ENCODE results near the gene GPR146. TPM values are rescaled to one million over a fixed set of nuclear protein-coding genes. Genes with fewer than 3 reads are reported as not detected.

Gene GPR146
- total RNA-seq, 1 experiment from 2014 or later, result 0.92 TPM

DNA sequence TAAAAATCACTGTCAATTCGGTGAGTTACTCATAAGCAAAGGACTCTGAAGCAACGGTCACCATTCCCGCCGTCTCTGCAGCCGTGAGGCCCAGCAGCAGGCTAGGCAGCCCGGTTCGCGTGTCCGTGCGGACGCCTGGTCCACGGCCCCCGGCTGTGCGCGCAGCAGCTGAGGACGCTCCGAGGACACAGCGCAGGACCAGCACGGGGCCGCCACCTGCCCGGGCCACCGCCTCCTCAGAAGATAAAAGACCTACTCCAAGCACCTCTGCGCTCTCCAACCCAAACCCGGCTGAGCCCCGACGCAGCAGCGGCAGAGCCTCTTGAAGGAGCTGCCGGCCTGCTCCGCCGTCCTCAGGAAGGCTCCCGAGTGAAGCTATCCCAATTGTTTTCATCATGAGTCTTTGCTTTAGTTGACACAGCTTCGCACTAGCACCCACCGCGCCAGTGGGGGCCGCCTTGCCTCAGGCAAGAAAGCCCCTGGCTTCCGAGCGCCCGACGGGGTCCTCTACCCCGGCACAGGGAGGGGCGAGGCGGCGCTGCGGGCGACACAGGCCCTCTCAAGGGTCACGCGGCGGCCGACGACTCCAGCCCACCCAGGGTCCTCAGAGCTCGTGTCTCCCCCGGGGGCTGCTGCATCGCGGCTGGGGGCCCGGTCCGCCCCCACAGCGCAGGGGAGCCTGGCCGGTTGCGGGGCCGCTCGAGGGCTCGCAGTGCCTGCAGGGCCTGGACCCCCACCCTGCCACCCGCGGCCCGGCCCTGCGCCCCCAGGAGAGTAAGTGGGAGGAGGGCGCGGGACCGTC is 16.9 kb upstream of the GPR146 start:
- H3K36me3 Mint-ChIP-seq, result peaks cover 3% of the 10 kb centered on the region; the same call in 1 of the 2 replicates
- TF ChIP-seq ZNF423 (CRISPR knock-in tag; IDR thresholded peaks at IDR 0.05) (peak; percentile 7; the same call in 1 of the 2 replicates), FOXP1 (CRISPR knock-in tag; IDR thresholded peaks at IDR 0.05; ENCODE audit: borderline replicate concordance) (peak; percentile 11; the same call in 1 of the 2 replicates)
- TF ChIP-seq, protein P1, sequence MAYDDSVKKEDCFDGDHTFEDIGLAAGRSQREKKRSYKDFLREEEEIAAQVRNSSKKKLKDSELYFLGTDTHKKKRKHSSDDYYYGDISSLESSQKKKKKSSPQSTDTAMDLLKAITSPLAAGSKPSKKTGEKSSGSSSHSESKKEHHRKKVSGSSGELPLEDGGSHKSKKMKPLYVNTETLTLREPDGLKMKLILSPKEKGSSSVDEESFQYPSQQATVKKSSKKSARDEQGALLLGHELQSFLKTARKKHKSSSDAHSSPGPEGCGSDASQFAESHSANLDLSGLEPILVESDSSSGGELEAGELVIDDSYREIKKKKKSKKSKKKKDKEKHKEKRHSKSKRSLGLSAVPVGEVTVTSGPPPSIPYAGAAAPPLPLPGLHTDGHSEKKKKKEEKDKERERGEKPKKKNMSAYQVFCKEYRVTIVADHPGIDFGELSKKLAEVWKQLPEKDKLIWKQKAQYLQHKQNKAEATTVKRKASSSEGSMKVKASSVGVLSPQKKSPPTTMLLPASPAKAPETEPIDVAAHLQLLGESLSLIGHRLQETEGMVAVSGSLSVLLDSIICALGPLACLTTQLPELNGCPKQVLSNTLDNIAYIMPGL (CRISPR knock-in tag; IDR thresholded peaks at IDR 0.05), result peak; percentile 36; the same call in 1 of the 2 replicates
- TF ChIP-seq, protein P2, sequence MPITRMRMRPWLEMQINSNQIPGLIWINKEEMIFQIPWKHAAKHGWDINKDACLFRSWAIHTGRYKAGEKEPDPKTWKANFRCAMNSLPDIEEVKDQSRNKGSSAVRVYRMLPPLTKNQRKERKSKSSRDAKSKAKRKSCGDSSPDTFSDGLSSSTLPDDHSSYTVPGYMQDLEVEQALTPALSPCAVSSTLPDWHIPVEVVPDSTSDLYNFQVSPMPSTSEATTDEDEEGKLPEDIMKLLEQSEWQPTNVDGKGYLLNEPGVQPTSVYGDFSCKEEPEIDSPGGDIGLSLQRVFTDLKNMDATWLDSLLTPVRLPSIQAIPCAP (CRISPR knock-in tag; IDR thresholded peaks at IDR 0.05), result no peak
- ChIA-PET CTCF (interaction anchor here (0.6 to 3.1 kb wide), 6 partner anchors 17 to 69 kb away, joined by 3 to 22 read pairs (median 4); partner anchors contain the start of gene GPR146), POLR2A (interaction anchor here (1.3 kb wide), 1 partner anchor 15 kb away, joined by 3 read pairs; no protein-coding TSS in a partner anchor)
- H3K4me3 Mint-ChIP-seq, result peak overlapping the region; percentile 63
- H3K27ac Mint-ChIP-seq, result peak overlapping the region; percentile 86
- ATAC-seq (peak; percentile 5; the same call in 1 of the 2 replicates), DNase-seq (ENCODE audit: low spot score) (no peak)
- H3K9me3 Mint-ChIP-seq, result no peaks in the 10 kb centered on the region
- no peaks in the 10 kb centered on the region for H3K27me3 Mint-ChIP-seq (ENCODE audit: low read depth)
- H3K4me1 Mint-ChIP-seq, result peaks cover 7% of the 10 kb centered on the region; the same call in 1 of the 2 replicates

DNA sequence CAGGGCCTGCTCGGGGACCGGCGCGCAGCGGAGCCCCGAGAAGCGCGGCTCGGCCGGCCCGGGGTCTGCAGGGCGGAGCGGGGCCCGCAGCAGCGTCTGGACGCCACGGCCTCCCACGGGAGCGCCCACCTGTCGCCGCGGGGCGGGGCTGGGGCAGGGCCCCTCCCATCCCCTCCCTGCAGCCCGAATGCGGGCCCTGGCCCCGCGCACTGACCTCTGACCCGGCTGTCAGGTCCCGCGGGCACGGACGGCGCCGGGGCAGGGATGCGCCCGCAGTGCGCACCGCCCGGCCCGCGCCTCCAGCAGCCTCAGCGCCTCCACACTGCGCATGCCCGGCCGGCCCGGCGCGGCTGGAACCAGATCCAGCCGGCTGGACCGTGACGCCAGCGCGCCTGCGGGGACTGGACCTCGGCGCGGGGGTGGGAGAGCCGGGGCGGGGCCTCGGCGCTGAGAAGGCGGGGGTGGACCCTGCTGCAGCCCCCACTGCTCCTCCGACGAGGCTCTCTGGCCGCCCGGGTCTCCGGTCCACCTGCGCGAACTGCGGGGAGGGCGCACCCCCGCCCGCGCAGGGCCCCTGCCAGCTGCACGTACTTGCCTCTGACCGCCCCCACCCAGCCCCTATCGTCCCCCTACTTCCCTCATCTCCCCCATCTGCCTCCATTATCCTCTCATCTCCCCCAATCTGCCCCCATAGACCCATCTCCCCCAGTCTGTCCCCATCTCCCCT is 16.1 kb upstream of the GPR146 start:
- H3K27ac Mint-ChIP-seq, result no peak overlapping the region
- H3K27me3 Mint-ChIP-seq (ENCODE audit: low read depth), result no peaks in the 10 kb centered on the region
- ChIA-PET CTCF (interaction anchor here (0.6 to 3.1 kb wide), 7 partner anchors 16 to 70 kb away, joined by 3 to 22 read pairs (median 4); partner anchors contain the start of gene GPR146), POLR2A (interaction anchor here (1.3 kb wide), 1 partner anchor 16 kb away, joined by 3 read pairs; no protein-coding TSS in a partner anchor)
- H3K36me3 Mint-ChIP-seq, result peaks cover 3% of the 10 kb centered on the region; the same call in 1 of the 2 replicates
- DNase-seq (ENCODE audit: low spot score), result peak; percentile 86
- no peak overlapping the region for H3K4me3 Mint-ChIP-seq
- H3K4me1 Mint-ChIP-seq, result peaks cover 7% of the 10 kb centered on the region; the same call in 1 of the 2 replicates
- H3K9me3 Mint-ChIP-seq, result no peaks in the 10 kb centered on the region
- TF ChIP-seq ZNF219 (CRISPR knock-in tag; IDR thresholded peaks at IDR 0.05; ENCODE audit: borderline replicate concordance) (no peak), FOXP1 (CRISPR knock-in tag; IDR thresholded peaks at IDR 0.05; ENCODE audit: borderline replicate concordance) (0 out of 2 replicates have a peak, but pooled peaks have one; percentile 10), MYBL2 (CRISPR knock-in tag; IDR thresholded peaks at IDR 0.05) (0 out of 2 replicates have a peak, but pooled peaks have one; percentile 29), ETV6 (CRISPR knock-in tag; IDR thresholded peaks at IDR 0.05) (0 out of 2 replicates have a peak, but pooled peaks have one; percentile 54), SP1 (CRISPR knock-in tag; conservative IDR thresholded peaks at IDR 0.05) (peak; percentile 38; the same call in 1 of the 2 replicates), KAT7 (CRISPR knock-in tag; IDR thresholded peaks at IDR 0.05; ENCODE audit: borderline replicate concordance) (0 out of 2 replicates have a peak, but pooled peaks have one; percentile 11)
- TF ChIP-seq, protein P3, sequence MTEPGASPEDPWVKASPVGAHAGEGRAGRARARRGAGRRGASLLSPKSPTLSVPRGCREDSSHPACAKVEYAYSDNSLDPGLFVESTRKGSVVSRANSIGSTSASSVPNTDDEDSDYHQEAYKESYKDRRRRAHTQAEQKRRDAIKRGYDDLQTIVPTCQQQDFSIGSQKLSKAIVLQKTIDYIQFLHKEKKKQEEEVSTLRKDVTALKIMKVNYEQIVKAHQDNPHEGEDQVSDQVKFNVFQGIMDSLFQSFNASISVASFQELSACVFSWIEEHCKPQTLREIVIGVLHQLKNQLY (CRISPR knock-in tag; IDR thresholded peaks at IDR 0.05), result no peak
- TF ChIP-seq, protein P4, sequence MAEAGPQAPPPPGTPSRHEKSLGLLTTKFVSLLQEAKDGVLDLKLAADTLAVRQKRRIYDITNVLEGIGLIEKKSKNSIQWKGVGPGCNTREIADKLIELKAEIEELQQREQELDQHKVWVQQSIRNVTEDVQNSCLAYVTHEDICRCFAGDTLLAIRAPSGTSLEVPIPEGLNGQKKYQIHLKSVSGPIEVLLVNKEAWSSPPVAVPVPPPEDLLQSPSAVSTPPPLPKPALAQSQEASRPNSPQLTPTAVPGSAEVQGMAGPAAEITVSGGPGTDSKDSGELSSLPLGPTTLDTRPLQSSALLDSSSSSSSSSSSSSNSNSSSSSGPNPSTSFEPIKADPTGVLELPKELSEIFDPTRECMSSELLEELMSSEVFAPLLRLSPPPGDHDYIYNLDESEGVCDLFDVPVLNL (CRISPR knock-in tag; IDR thresholded peaks at IDR 0.05; ENCODE audit: borderline replicate concordance, low read depth), result 0 out of 2 replicates have a peak, but pooled peaks have one; percentile 31
- ATAC-seq, result peak; percentile 80
